Spleen (tissue), 11 donors: ENCODE data around the gene RPGRIP1L. TPM values are rescaled to one million over a fixed set of nuclear protein-coding genes. Genes with fewer than 3 reads are reported as not detected.

Source experiments
- DNase-seq: peaks from one replicate; pipeline ENCODE4 v3.0.0-alpha.2; 2020
- H3K27ac ChIP-seq, 8 donors: fragments of 200-600 bp; sonication (generic) in 7 of 8; 1 replicate in 4 of 8; 2 replicates in 4 of 8; pipeline versions ENCODE4 v1.5.0 to v1.8.0; 2016 to 2021; ENCODE audit warnings: inconsistent platforms in 4 of 8, mild to moderate bottlenecking in 4 of 8, moderate library complexity in 1 of 8
- H3K27me3 ChIP-seq, 7 donors: fragments of 200-600 bp; sonication (generic) in 6 of 7; replicated peaks in 1 of 7; 1 replicate in 4 of 7; 2 replicates in 3 of 7; pipeline versions ENCODE4 v1.5.0 to v1.8.0; 2016 to 2021; ENCODE audit warnings: inconsistent platforms in 3 of 7, mild to moderate bottlenecking in 1 of 7
- H3K36me3 ChIP-seq, 6 donors: fragments of 200-600 bp; sonication (generic) in 5 of 6; 1 replicate in 4 of 6; 2 replicates in 2 of 6; pipeline versions ENCODE4 v1.5.0 to v1.8.0; 2016 to 2021; ENCODE audit warnings: inconsistent platforms in 2 of 6
- H3K4me1 ChIP-seq, 6 donors: fragments of 200-600 bp; sonication (generic) in 5 of 6; 1 replicate in 3 of 6; 2 replicates in 3 of 6; pipeline versions ENCODE4 v1.5.0 to v1.8.0; 2016 to 2021; ENCODE audit warnings: inconsistent platforms in 3 of 6
- H3K4me3 ChIP-seq, 8 donors: fragments of 200-600 bp; sonication (generic) in 7 of 8; 1 replicate in 4 of 8; 2 replicates in 4 of 8; pipeline versions ENCODE4 v1.5.0 to v1.8.0; 2016 to 2021; ENCODE audit warnings: inconsistent platforms in 4 of 8, mild to moderate bottlenecking in 4 of 8, moderate library complexity in 2 of 8
- H3K9me3 ChIP-seq, 8 donors: fragments of 200-600 bp; sonication (generic) in 7 of 8; 1 replicate in 4 of 8; 2 replicates in 4 of 8; pipeline versions ENCODE4 v1.5.0 to v1.8.0; 2016 to 2021; ENCODE audit warnings: inconsistent platforms in 4 of 8
- CTCF ChIP-seq, 11 experiments: fragments of 200-600 bp in 7 of 11; fragments of 450-650 bp in 4 of 11; sonication (generic) in 4 of 11; IDR thresholded peaks in 8 of 11; conservative IDR thresholded peaks in 3 of 11; 1 replicate in 7 of 11; 2 replicates in 4 of 11; pipeline versions ENCODE4 v1.4.0 to v1.8.0; 2016 to 2021; ENCODE audit warnings: antibody characterized with exemption in 11 of 11, inconsistent platforms in 4 of 11, mild to moderate bottlenecking in 1 of 11
- POLR2A ChIP-seq, 3 donors: fragments of 450-650 bp; IDR thresholded peaks; one replicate each; pipeline ENCODE4 v1.5.1; 2017; ENCODE audit warnings: antibody characterized with exemption in 3 of 3, mild to moderate bottlenecking in 1 of 3
- POLR2AphosphoS5 ChIP-seq, 3 donors: sonication (generic); formaldehyde crosslinking; IDR thresholded peaks; one replicate each; pipeline ENCODE4 v1.5.1; 2017; ENCODE audit warnings: antibody characterized with exemption in 3 of 3
- WGBS, 5 donors: extraction: QIAGEN DNeasy Blood & Tissue Kit in 3 of 5; methylation state at CpG; one replicate each; pipeline versions ENCODE4 v1.1.5 to v1.1.7; 2013 to 2018; 5-methylcytosine and 5-hydroxymethylcytosine counted together
- intact Hi-C: fragments of 100-400 bp; cut with DNase I; formaldehyde crosslinking; loops from one replicate; pipeline ENCODE4 v1.15.0; 2023; ENCODE audit warnings: low total_unique reads
- polyA plus RNA-seq, 3 donors: library from polyadenylated mRNA; stranded (reverse); fragments of 200-250 nt; gene quantifications; one replicate each; pipeline ENCODE4 v1.2.1, GENCODE V29; 2013
- total RNA-seq, 7 donors: library from RNA; depleted of rRNA in 3 of 7; stranded (reverse); fragments of >200 nt in 3 of 7; fragmentation: NEBNext Ultra II Directional in 4 of 7; extraction: Animal tissue kit (Norgen Biotek cat#: 25700) in 4 of 7; gene quantifications; one replicate each; pipeline versions ENCODE4 v1.1.0 to v1.2.1, GENCODE V29; 2016 to 2021
- donor health status: healthy with polysubstance abuse.
- donor health status: DM: no; HTN: no; CAD: no; lungs with moderate emphysema.
- donor health status: DM: no; HTN: no; CAD: no.
- donor health status: Bipolar disorder and iron deficiency.
- donor health status: healthy.
- donor health status: DM: no; HTN: no; CAD: no.
- donor health status: DM: yes; HTN: yes; CAD: no.

Gene RPGRIP1L
- total and polyA plus RNA-seq, 10 donors = 0.65 to 4.4 (median 2.4) TPM

GRCh38 chr16:53549970-53550690 is 153.5 kb downstream of the RPGRIP1L start:
- Histone ChIP-seq H3K36me3 (no peaks in the 10 kb centered on the region), H3K9me3 (no peaks in the 10 kb centered on the region), H3K4me3 (peak overlapping the region in 1 of 8 donors; percentile 18), H3K4me1 (peaks cover 3 to 20% (median 11%) of the 10 kb centered on the region in 6 donors), H3K27ac (no peak overlapping the region), H3K27me3 (peaks cover 0 to 54% (median 4%) of the 10 kb centered on the region in 7 donors)
- 19 to 22% (median 19%) methylated on average over 18 of the region's 18 CpGs for WGBS, 5 donors
- intact Hi-C loops = loop anchor here (10.0 kb wide), 1 partner anchor 1705 kb away; no protein-coding TSS in a partner anchor
- DNase-seq = no peak
- TF ChIP-seq CTCF (IDR thresholded peaks at IDR 0.05 in 8 of 11, conservative IDR thresholded peaks at IDR 0.05 in 3 of 11) = peak; percentile 32 to 80 (median 66)
- TF ChIP-seq POLR2A (IDR thresholded peaks at IDR 0.05) = no peak
- no peak for TF ChIP-seq POLR2AphosphoS5 (IDR thresholded peaks at IDR 0.05)

Other genes starting within 250 kb of the RPGRIP1L start
- gene AKTIP, start 200.7 kb downstream of the RPGRIP1L start, total RNA-seq = 10 to 100 TPM; 18.6 to 37.1 (median 31.7) TPM
- 10 to 100 TPM in 2 of 3 donors, 1 to 10 TPM in 1; 8.7 to 14.0 (median 11.8) TPM for gene AKTIP, start 200.7 kb downstream of the RPGRIP1L start, polyA plus RNA-seq
- gene FTO, start 297 bp upstream of the RPGRIP1L start, total RNA-seq = 10 to 100 TPM; 57.5 to 89.8 (median 72.0) TPM
- gene FTO, start 297 bp upstream of the RPGRIP1L start, polyA plus RNA-seq = 10 to 100 TPM in 1 of 3 donors, 1 to 10 TPM in 2; 6.8 to 12.6 (median 7.2) TPM